Activated B cell treated with CpG ODN at 0.5 μM for 24 hours (primary cell): ENCODE results near the gene NDUFA1. TPM values are rescaled to one million over a fixed set of nuclear protein-coding genes. Genes with fewer than 3 reads are reported as not detected.

Experiments used
- ATAC-seq: fragments of 200-7000 bp; cut with Tn5 transposase; one replicate; pipeline ENCODE4 v1.10.0; 2021; ENCODE audit warnings: low read depth, mild to moderate bottlenecking, moderate library complexity
- CTCF ChIA-PET: fragments of 350-600 bp; sonication (Branson Sonifier 250); formaldehyde crosslinking; loops from one replicate; lab custom pipeline; 2021; ENCODE audit warnings: antibody characterized with exemption; lab: Charles Lee
- POLR2A ChIA-PET: fragments of 350-600 bp; sonication (Branson Sonifier 250); formaldehyde crosslinking; loops from one replicate; lab custom pipeline; 2021; ENCODE audit warnings: antibody characterized with exemption; lab: Charles Lee
- DNase-seq: peaks from one replicate; pipeline ENCODE4 v3.0.0; 2022
- H3K27ac Mint-ChIP-seq: one replicate; pipeline ENCODE4 v1.8.0; 2020; ENCODE audit warnings: mixed read lengths
- H3K27me3 Mint-ChIP-seq: one replicate; pipeline ENCODE4 v1.8.0; 2021; ENCODE audit warnings: mixed read lengths
- H3K36me3 Mint-ChIP-seq: one replicate; pipeline ENCODE4 v1.8.0; 2021; ENCODE audit warnings: low read depth, mixed read lengths
- H3K4me1 Mint-ChIP-seq: one replicate; pipeline ENCODE4 v1.8.0; 2021; ENCODE audit warnings: mixed read lengths
- H3K4me3 Mint-ChIP-seq: one replicate; pipeline ENCODE4 v1.8.0; 2020; ENCODE audit warnings: mild to moderate bottlenecking, mixed read lengths
- H3K9me3 Mint-ChIP-seq: one replicate; pipeline ENCODE4 v1.8.0; 2020; ENCODE audit warnings: mixed read lengths
- intact Hi-C: fragments of 100-400 bp; cut with micrococcal nuclease; formaldehyde crosslinking; loops from one replicate; pipeline ENCODE4 v1.15.1; 2024
- total RNA-seq: library from RNA; stranded (reverse); gene quantifications from 2 replicates; pipeline ENCODE4 v1.2.3, GENCODE V29; 2022
- TF ChIP-seq, protein P1 (sequence below): fragments of 200-600 bp; IDR thresholded peaks from one replicate; pipeline ENCODE4 v1.8.0; 2022; ENCODE audit warnings: antibody characterized with exemption, mild to moderate bottlenecking

Gene NDUFA1
- total RNA-seq, 1 donor from 2014 or later = 65.3 TPM

DNA sequence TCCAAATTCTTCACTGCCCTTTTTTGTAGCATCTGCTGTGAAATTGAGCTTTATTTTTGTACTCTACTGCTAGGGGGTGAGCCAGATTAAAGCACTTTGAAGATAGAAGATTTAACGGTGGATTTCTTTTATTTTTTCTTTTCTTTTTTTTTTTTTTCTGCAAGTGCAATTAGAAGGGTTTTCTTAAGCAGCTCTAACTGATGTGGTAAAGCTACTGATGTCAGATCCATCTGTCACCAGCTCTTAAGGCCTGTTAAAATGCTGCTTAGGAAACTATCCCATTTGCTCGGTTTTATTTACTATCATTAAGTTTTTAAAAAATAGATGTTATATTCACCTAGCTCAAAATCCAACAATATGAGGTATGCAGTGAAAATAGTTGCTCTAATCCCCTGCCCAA lies 7.1 kb downstream of the NDUFA1 start:
- DNase-seq (no peak), ATAC-seq (no peak)
- ChIA-PET POLR2A (interaction anchor here (0.6 to 1.6 kb wide), 2 partner anchors 88 to 354 kb away, joined by 4 read pairs; partner anchors contain the start of gene RPL39), CTCF (interaction anchor here (0.7 to 1.0 kb wide), 2 partner anchors 9 to 810 kb away, joined by 3 to 4 read pairs; no protein-coding TSS in a partner anchor)
- H3K9me3 Mint-ChIP-seq = no peaks in the 10 kb centered on the region
- TF ChIP-seq, protein P1, sequence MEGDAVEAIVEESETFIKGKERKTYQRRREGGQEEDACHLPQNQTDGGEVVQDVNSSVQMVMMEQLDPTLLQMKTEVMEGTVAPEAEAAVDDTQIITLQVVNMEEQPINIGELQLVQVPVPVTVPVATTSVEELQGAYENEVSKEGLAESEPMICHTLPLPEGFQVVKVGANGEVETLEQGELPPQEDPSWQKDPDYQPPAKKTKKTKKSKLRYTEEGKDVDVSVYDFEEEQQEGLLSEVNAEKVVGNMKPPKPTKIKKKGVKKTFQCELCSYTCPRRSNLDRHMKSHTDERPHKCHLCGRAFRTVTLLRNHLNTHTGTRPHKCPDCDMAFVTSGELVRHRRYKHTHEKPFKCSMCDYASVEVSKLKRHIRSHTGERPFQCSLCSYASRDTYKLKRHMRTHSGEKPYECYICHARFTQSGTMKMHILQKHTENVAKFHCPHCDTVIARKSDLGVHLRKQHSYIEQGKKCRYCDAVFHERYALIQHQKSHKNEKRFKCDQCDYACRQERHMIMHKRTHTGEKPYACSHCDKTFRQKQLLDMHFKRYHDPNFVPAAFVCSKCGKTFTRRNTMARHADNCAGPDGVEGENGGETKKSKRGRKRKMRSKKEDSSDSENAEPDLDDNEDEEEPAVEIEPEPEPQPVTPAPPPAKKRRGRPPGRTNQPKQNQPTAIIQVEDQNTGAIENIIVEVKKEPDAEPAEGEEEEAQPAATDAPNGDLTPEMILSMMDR = no peak
- intact Hi-C loops = loop anchor here (10.0 kb wide), 1 partner anchor 484 kb away; the partner anchor contains the start of gene SLC25A43
- peaks cover 19% of the 10 kb centered on the region for H3K36me3 Mint-ChIP-seq
- H3K27ac Mint-ChIP-seq = no peak overlapping the region
- H3K27me3 Mint-ChIP-seq = no peaks in the 10 kb centered on the region
- no peak overlapping the region for H3K4me3 Mint-ChIP-seq
- peaks cover 13% of the 10 kb centered on the region for H3K4me1 Mint-ChIP-seq

DNA sequence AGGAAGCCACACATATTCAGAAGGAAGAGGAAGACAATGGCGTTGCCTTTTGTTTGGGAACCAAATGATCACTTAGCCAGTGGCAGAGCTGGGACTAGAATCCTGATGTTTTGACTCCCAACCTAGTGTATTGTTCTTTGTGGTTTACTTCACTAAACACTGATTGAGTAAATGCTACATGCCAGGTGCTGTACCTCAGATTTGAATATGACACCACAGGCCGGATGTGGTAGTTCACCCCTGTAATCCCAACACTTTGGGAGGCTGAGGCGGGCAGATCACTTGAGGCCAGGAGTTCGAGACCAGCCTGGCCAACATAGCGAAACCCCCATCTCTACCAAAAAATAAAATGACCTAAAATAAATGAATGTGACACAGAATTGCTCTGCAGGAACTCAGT lies 8.4 kb downstream of the NDUFA1 start:
- H3K36me3 Mint-ChIP-seq = peaks cover 16% of the 10 kb centered on the region
- H3K4me3 Mint-ChIP-seq = no peak overlapping the region
- CTCF ChIA-PET = no interaction called here
- ATAC-seq (no peak), DNase-seq (no peak)
- no peaks in the 10 kb centered on the region for H3K27me3 Mint-ChIP-seq
- H3K9me3 Mint-ChIP-seq = no peaks in the 10 kb centered on the region
- intact Hi-C loops = loop anchor here (2.0 kb wide), 1 partner anchor 89 kb away; the partner anchor contains the start of gene RPL39
- TF ChIP-seq, protein P1 = no peak
- no peak overlapping the region for H3K27ac Mint-ChIP-seq
- H3K4me1 Mint-ChIP-seq = peaks cover 13% of the 10 kb centered on the region
- POLR2A ChIA-PET = interaction anchor here (0.7 to 1.6 kb wide), 3 partner anchors 89 to 122 kb away, joined by 3 to 4 read pairs (median 4); partner anchors contain the start of gene RPL39

DNA sequence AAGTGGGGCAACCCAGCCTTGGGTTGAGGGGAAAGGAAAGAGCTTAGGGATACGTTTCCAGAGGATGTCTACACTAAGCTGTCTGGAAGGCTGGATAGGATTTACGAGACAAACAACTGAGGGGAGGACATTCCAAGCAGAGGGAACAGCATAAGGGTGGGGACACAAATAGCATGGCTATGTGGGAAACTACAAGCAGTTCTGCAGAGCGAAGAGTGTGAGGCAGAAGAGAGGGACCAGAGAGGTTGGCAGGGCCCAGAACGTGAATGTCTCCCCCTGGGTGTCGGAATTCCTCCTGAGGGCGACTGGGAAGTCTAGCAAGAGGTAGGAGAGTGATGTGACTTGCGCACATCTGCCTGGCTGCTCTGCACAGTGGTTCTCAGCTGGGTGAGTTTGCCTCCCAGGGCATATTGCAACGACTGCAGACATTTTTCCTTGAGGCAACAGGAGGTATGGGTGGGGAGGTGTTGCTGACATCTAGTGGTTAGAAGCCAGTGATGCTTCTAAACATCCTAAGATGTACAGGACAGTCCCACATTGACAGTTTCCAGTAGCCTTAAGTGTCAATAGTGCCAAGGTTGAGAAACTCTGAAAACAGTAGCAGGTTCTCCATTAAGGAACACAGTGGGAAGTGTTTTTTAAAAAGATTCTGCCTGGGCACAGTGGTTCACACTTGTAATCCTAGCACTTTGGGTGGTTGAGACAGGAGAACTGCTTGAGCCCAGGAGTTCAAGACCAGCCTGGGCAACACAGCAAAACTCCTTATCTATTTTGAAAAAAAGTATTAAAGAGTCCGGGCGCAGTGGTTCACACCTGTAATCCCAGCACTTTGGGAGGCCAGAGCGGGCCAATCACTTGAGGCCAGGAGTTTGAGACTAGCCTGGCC lies 9.2 kb downstream of the NDUFA1 start:
- intact Hi-C loops = loop anchor here (1.0 to 2.0 kb wide), 2 partner anchors 90 to 364 kb away; partner anchors contain the start of gene RPL39
- TF ChIP-seq, protein P1 = no peak
- H3K9me3 Mint-ChIP-seq = no peaks in the 10 kb centered on the region
- H3K27me3 Mint-ChIP-seq = no peaks in the 10 kb centered on the region
- H3K27ac Mint-ChIP-seq = no peak overlapping the region
- peaks cover 13% of the 10 kb centered on the region for H3K4me1 Mint-ChIP-seq
- ATAC-seq (peak; percentile 81), DNase-seq (no peak)
- CTCF ChIA-PET = no interaction called here
- POLR2A ChIA-PET = interaction anchor here (1.2 kb wide), 1 partner anchor 89 kb away, joined by 4 read pairs; the partner anchor contains the start of gene RPL39
- peaks cover 15% of the 10 kb centered on the region for H3K36me3 Mint-ChIP-seq
- H3K4me3 Mint-ChIP-seq = no peak overlapping the region

DNA sequence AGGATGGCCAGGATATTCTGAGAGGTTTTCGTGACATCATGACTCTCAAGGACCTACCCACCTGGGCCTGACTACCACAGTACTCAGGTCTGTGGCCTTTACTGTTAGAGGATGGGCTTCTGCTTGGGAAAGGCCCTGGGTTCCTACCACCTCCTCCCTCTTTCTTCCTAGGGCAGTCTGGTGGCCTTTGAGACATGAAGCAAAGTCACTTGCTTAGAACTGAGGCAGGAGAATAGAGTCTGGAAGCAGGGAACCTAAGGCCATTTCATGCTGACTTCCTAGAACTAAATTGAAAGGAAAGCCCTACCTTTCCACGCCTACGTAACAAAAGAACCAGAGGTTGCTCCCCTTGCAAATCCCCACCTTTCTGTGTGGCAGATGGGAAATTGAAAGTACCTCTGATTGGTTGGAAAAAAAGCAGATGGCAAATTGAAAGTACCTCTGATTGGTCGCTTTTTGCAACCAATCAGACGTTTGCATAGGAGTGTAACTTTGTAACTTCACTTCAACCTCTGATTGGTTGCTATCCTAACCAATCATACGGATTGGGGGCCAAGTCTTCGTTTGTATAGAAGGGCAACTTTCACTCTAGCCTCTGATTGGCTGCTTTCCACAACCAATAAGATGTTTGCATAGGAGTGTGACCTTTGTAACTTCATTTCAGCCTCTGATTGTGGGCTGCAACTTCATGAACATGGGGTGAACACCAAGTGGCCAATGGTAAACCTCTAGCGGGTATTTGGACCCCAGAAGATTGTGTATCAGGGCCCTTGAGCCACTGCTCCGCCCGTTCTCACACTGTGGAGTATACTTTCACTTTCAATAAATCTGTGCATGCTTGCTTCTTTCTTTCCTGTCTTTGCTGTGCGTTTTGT lies 14.2 kb downstream of the NDUFA1 start:
- ATAC-seq (no peak), DNase-seq (no peak)
- POLR2A ChIA-PET = no interaction called here
- Mint-ChIP-seq H3K27me3 (no peaks in the 10 kb centered on the region), H3K36me3 (no peaks in the 10 kb centered on the region), H3K4me1 (peaks cover 6% of the 10 kb centered on the region), H3K4me3 (no peak overlapping the region), H3K27ac (no peak overlapping the region), H3K9me3 (no peaks in the 10 kb centered on the region)
- intact Hi-C loops = no loop called here
- TF ChIP-seq, protein P1 = no peak
- CTCF ChIA-PET = no interaction called here
